ENCODE results near the gene NBEAL1.

GRCh38 chr2:203038586-203038985 lies 23.9 kb downstream of the NBEAL1 start:
- TF ChIP-seq CTCF (IDR thresholded peaks at IDR 0.05 in 4 of 5, conservative IDR thresholded peaks at IDR 0.05 in 1 of 5) (no peak), POLR2A (IDR thresholded peaks at IDR 0.05) (no peak)
